PC-9 (cell line): ENCODE measurements around the gene MARK2.

Experiments used
- EZH2 ChIP-seq: fragments of 200-600 bp; sonication (generic); IDR thresholded peaks from 2 replicates; pipeline ENCODE4 v1.8.0; 2017; ENCODE audit warnings: antibody characterized with exemption, low read depth
- TF ChIP-seq, protein P1 (sequence below): fragments of 200-600 bp; sonication (generic); conservative IDR thresholded peaks from 2 replicates; pipeline ENCODE4 v1.6.1; 2017; ENCODE audit warnings: mixed run types, antibody characterized with exemption, mild to moderate bottlenecking, moderate library complexity

DNA sequence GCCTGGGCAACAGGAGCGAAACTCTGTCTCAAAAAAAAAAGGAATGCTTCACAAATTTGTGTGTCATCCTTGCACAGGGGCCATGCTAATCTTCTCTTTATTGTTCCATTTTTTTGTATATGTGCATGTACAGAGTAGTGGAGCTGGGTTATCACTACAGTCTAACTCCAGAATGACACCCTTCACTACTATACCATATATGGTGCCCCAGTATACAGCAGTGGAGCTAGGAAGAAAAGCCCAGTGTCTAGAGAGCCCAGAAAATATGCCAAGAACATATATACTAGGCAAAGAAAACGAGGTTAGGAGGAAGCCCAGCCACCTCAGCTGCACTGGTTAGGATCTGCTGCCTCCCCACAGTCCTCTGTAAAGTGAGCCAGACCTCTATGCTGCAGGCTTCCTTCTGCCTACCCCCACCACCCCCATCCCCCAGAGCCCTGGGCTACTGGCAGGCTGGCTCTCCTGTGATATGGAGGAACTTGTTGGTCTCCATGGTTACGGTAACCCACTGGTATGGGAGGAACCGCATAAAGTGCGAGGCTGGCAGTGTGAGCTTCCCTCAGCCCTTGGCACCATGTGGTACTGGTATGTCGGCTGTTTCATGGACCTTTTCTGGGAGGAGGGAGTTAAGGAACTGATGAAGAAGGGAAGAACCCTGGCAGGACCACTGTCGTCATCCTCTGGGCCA, 43.8 kb downstream of the MARK2 start:
- TF ChIP-seq, protein P1, sequence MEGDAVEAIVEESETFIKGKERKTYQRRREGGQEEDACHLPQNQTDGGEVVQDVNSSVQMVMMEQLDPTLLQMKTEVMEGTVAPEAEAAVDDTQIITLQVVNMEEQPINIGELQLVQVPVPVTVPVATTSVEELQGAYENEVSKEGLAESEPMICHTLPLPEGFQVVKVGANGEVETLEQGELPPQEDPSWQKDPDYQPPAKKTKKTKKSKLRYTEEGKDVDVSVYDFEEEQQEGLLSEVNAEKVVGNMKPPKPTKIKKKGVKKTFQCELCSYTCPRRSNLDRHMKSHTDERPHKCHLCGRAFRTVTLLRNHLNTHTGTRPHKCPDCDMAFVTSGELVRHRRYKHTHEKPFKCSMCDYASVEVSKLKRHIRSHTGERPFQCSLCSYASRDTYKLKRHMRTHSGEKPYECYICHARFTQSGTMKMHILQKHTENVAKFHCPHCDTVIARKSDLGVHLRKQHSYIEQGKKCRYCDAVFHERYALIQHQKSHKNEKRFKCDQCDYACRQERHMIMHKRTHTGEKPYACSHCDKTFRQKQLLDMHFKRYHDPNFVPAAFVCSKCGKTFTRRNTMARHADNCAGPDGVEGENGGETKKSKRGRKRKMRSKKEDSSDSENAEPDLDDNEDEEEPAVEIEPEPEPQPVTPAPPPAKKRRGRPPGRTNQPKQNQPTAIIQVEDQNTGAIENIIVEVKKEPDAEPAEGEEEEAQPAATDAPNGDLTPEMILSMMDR: no peak
- no peak for TF ChIP-seq EZH2
